ENCODE measurements around the gene SRPK3.
A peak's percentile ranks its signal among the peaks of the same experiment; 100 is the strongest.
"Not testable (repeated sequence)": the region's sequence is repeated elsewhere in the genome, so short reads cannot be mapped to it uniquely, and the experiment has no call there.

Gene SRPK3

DNA sequence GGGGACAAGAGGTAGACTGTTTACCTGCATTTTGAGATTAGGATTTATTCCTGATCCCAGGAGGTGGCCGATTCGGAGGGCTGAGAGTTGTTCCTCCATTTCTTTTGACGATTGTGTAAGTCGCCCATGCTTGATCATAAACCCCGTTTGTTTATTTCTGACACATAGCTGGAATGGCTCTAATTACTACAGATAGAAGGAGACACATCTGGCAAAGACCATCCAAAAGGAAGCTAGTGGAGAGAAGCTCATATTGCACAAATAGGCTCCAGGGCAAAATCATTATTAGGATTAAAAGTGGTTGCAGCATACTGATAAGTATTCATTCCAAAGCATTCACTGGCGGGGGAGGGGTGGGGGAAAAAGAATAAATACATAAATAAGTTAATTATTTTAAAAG, 33.9 kb upstream of the SRPK3 start:
- DNase-seq, result not testable (repeated sequence)

DNA sequence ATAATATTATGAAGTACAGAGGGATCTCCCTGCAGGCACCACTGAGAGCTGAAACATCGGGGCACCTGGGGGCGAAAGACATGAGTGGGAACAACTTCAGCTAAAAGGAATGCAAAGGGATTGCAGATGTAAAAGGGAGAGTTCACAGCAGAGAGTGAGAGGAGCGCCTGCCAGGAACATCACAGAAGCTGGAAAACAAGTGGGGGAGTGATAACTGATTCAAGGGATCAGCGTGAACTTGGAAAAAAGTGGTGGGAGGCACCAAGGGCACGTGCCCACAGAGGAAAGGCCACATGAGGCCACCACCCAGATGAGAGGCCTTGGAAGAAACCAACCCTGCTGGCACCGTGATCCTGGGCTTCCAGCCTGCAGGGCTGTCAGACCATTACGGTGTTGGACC, 31.8 kb upstream of the SRPK3 start:
- not testable (repeated sequence) for DNase-seq

DNA sequence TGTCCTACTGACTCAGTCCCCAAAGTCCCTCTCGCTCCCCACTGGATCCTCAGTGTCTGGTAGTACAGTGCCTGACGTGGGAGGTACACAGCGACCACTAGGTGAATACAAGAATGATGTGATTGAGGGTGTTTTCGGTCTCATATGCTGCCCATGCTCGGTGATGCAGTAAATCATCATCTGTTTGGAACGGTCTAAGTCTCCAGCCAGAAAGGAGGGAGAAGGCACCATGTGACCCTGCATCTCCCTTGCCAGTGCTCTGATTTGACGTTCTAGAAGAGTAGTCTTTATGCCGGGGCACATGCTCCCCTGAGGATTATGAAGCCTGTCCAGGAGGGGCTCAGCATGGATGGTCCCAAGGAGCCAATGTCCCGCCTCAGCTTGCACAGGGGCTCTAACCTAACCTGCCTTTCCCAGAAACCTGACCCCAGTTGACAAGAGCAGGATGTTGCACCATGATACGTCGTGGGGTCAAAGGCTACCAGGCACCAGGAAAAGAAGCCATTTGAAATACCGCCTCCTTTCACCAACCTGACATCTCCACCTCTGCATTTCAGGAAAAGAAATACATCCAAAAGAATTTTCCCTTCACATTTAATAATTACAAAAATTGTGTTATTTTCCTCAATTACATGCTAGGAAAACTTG, 30.6 kb upstream of the SRPK3 start:
- DNase-seq, result no peak

DNA sequence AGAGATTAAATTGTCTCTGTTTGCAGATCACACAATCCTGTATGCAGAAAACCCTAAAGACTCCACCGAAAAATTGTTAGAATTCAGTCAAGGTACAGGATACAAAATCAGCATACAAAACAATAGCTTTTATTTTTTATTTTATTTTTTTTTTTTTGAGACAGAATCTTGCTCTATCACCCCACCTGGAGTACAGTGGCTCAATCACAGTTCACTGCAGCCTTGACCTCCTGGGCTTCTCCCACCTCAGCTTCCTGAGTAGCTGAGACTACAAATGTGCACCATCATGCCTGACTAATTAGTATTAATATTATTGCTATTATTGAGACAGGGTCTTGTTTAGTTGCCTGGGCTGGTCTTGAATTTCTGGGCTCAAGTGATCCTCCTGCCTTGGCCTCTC, 25.7 kb upstream of the SRPK3 start:
- DNase-seq, result no peak

DNA sequence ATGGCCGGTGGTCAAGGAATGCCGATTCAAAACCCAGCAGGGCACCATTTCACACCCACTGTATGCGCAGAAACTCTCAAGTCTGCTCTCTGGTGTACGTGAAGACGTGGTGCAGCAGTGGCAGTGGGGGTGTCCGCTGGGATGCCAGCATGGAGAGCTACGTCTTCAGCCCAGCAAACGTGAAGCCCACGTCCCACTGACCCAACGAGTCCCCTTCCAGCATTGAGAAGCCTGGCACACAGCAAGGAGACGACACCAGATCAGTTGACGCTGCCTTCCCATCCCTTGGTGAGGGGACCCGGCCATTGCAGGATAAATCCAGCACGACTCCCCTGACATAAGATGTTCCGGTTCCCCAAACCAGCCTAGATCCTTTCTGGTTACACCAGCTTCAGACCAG, 19.0 kb upstream of the SRPK3 start:
- DNase-seq, result no peak

DNA sequence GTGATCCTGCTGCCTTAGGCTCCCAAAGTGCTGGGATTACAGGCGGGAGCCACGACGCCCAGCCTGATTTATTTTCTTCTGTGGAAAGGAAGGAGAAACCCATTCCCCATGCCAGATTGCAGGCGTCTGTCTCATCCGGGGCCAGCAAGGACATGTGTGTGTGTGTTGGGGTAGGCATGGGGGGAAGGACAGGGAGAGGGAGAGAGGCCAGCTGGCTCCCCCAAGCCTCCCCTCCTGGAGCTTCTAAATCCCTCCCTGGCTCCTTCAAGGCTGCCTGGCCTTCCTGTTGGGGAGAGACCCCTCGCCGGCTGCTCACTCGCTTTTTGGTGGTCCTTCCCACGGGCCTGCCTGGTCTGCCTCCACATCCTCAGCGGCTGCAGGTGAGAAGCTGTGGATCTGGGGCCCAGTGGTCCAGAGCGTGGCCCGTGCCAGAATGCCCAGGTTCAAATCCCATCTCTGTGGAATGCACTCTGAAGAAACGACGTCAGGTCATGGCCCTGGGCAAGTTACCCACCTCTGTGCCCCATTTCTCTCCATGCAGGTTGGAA, 18.1 kb upstream of the SRPK3 start:
- no peak for DNase-seq

DNA sequence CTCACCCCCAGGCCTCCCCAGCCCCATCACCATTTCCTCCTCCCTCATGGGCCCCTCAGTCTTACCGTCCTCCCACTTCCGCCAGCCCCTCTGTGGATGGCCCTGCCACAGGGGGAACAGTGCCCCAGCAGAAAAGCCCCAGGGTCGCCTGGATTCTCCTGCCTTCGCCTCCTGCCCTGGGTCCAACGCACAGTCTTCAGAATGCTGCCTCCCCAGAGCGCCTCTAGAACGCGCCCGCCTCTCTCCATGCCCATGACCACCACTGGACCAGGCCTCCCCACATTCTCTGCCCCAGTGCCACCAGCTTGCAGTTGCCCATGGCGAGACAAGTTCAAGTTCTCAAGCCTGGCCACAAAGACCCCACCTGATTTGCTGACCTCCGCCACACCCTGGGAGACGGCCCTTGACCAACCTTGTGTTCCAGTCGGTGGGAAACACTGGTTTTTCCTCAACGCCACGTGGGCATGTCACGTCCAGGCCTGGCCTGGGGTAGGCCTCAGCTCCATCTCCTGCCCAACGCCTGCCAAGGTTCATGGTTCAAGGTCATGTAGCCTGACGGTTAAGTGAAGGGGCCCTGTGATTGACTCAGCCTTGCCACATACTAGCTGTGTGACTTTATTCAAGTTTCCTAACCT, 17.4 kb upstream of the SRPK3 start:
- no peak for DNase-seq

DNA sequence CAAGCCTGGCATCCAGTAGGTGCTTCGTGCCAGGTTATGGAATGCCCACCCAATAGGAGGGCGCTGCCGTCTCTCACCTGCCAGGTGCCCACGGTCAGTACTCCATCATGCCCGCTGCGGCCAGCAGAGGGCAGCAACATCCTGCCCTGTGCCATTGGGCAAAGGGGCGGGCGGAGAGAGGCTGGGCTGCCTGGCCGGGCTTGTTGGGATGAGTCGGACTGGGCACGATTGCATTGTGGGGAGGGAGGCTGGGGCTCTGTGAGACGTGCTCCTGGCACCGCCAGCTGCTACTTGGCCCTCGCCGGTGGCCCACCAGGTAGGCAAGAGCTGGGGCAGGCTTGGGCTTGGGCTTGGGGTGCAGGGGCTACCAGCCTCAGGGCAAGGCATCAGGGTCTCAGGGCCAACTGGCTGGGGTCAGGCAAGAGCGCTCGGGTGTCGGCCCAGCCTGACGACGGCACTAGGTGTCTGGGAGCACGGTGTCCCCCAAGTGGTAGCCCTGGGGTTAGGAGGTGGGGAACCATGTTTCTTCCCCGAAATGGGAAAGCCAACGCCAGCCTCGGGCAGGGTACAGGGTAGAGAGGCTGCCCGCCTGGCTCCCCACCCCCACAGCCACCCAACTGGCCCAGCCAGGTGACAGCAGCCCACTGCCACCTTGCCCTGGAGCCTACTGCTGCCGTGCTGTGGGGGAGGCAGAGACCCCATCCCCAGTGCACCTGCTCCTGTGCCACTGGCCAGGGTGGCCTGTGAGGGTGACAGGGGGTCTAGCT, 16.7 kb upstream of the SRPK3 start, which contains the start of gene PLXNB3:
Gene PLXNB3 (plus strand): TSS at position 261 of the 767 bp plus-strand sequence. CDS start 1,287 bp downstream, outside the sequence.
- peak; percentile 77 for DNase-seq

DNA sequence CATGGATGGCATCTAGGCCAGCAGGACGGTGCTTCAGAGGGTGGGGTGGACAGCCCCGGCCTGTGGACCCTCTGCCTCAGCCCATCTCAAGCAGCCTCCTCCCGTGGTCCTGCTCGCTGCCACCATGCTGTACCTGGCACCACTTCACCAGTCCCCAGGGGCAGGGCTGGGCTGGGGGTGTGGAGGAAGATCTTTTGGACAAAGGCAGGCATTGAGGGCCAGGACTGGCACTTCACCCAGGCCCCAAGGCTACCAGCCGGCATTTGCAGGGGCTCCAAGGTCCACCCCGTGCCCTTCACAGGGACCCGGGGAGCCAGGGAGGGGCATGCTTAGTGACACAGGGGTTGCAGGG, 16.1 kb upstream of the SRPK3 start:
- no peak for DNase-seq

DNA sequence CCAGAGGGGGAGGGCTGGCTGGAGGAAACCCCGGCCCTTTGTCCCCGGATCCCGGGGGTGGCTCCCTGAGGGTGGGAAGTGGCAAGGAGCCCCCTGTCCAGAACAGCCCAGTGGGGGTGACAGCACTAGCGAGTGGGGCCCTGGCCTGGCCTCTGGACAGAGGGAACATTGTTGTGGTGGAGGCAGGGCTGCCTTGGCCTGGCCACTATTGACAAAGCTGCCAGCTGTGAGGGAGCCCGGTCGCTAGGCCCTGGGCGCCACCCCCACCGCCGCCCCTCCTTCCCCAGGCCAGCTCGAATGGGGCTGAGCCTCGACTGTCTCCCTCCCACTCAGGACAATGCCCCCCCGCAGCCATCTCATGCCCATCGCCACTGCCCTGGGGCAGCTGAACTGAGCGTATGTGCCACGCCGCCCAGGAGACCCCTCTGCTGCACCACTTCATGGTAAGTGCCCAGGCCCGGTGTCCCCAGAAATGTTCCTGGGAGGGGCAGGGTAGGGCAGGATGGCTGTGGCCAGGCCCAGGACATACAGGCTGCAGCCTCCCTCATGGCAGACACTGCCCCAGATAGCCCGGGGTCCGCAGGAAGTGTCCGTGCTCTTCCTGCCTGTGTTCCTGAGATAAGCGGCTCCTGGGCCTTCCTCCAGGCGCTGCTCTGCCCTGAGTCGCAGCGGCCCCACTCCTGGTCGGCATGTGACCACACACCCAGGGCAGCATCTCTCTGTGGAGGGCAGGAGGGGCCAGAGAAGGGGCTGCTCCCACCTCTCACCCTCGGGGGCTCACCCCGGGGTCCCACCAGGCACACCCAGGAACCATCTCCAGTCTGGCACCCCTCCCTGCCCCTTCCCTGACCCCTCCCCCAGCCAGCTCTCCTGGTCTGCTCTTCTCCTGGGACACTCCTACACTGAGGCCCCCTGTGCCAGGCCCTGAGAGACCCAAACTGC, 15.4 kb upstream of the SRPK3 start:
- no peak for DNase-seq

DNA sequence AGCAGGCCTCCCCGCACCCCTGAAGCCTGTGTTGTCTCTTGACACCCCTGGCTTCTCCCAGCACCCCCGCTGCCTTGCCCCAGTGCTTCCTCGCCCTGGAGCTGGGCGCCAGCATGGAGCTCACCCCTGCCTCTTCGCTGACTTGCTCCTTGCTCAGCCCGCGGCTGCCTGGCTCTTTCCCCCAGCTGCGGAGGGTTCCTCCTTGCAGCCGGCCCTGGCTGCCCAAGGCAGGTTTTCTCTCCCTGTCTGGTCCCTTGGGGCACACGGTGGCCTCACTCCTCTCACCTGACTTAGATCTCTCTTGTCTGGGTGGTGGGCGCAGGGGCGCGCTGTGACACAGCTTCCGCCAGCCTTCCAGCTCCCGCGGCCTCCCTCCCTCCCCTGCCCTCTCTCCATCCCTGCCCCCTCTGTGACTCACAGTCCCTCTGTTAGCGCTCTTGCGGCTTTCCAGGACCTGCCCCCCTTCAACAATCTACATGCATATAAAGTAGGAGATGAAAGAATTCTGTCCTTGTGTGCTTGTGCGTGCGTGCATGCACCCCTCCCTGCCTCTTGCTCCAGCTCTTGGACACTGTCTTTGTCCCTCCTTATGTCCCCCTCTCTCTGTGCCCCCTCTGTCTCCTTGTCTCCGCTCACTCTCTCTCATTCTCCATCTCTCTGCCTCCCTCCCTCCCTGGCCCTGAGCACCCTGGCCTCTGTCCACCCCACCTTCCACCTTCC, 14.6 kb upstream of the SRPK3 start:
- DNase-seq, result no peak

DNA sequence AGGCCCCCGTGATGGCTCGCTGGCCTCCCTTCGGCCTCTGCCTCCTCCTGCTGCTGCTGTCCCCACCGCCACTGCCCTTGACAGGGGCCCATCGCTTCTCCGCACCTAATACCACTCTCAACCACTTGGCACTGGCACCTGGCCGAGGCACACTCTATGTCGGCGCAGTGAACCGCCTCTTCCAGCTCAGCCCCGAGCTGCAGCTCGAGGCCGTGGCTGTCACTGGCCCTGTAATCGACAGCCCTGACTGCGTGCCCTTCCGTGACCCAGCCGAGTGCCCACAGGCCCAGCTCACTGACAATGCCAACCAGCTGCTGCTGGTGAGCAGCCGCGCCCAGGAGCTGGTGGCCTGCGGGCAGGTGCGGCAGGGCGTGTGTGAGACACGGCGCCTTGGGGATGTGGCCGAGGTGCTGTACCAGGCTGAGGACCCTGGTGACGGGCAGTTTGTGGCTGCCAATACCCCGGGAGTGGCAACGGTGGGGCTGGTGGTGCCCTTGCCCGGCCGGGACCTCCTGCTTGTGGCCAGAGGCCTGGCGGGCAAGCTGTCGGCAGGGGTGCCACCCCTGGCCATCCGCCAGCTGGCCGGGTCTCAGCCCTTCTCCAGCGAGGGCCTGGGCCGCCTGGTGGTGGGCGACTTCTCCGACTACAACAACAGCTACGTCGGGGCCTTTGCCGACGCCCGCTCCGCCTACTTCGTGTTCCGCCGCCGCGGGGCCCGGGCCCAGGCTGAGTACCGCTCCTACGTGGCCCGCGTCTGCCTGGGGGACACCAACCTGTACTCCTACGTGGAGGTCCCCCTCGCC, 13.8 kb upstream of the SRPK3 start:
- no peak for DNase-seq

DNA sequence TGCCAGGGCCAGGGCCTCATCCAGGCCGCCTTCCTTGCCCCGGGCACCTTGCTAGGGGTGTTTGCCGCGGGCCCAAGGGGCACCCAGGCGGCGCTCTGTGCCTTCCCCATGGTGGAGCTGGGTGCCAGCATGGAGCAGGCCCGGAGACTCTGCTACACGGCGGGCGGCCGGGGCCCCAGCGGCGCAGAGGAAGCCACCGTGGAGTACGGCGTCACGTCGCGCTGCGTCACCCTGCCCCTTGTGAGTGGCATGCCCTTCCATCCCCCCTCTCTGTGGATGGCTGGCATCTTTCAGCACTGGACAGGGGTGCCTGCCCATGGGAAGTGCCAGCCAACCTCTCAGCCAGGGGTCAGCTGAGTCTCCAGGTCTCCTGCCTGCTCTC, 13.2 kb upstream of the SRPK3 start:
- DNase-seq, result no peak

DNA sequence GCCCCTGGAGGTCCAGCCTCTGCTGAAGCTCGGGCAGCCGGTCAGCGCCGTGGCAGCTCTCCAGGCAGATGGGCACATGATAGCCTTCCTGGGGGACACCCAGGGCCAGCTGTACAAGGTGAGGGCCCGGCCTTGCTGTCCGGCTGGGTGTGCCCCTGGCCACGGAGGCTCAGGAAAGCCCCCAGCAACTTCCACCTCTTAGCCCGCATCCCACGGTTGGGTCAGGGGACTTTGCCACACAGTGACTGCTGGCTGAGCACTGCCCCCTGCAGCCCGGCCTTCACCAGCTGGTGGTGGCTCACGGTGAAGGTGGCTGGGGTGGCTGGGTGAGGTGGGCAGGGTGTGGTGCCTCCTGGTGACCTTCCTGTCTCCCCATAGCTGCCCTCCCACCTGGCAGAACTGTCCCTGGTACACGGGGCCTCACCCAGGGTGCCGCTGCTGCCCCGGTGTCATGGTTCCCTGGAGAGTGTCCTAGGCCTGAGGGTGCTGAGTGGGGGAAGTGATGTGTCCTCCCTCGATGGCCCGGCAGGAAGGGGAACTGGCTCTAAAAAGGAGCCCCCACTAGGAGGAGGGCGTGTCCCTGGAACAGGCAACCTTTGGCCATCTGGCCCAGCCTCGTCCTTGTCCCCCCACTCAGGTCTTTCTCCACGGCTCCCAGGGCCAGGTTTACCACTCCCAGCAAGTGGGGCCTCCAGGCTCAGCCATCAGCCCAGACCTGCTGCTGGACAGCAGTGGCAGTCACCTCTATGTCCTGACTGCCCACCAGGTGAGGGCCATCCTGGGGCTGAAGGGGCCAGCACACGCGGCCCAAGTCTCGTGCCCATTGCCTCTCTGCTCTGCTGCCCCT, 12.3 kb upstream of the SRPK3 start:
- DNase-seq, result no peak

DNA sequence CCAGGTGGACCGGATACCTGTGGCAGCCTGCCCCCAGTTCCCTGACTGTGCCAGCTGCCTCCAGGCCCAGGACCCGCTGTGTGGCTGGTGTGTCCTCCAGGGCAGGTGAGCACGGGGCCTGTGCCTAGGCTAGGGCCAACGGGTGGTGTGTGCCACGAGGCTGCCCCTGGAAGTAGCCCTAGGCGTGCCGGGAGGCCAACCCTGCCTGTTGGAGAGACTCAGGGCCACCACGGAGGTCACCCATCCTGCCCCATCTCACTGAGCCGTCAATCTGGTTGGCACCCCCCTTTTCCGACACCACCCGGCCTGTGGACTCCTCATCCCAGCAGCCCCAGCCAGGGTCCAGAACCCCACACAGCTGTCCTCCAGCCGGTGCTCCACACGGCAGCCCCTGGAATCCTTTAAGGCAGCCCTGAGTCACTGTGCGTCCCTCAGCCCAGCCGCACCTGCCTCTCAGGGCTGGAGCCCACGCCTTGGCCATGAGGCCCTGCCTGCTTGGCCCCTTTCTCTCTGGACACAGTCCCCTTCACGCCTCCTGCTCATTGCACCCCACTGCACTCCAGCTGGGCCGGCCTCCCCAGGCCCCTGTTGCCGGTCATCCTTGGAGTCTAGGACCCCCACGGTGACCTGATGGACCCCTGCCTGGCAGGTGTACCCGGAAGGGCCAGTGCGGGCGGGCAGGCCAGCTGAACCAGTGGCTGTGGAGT, 11.5 kb upstream of the SRPK3 start:
- DNase-seq, result no peak

DNA sequence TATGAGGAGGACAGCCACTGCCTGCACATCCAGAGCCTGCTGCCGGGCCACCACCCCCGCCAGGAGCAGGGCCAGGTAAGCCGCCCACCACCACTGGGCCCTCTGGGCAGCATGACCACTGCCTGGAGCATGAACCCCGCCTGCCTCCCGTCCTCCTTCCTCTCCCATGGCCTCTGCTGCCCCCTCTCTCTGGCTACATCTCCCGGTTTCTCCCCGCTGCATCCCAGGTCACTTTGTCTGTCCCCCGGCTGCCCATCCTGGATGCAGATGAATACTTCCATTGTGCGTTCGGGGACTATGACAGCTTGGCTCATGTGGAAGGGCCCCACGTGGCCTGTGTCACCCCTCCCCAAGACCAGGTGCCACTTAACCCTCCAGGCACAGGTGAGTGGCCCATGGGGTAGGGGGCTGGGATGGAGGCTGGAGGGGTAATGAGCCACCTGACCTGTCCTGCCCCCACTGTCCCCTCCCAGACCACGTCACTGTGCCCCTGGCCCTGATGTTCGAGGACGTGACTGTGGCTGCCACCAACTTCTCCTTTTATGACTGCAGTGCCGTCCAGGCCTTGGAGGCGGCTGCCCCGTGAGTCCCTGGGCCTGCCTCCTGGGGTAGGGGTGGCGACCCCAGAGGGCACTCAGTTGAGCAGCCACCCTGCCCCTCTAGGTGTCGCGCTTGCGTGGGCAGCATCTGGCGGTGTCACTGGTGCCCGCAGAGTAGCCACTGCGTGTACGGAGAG, 10.8 kb upstream of the SRPK3 start:
- no peak for DNase-seq

DNA sequence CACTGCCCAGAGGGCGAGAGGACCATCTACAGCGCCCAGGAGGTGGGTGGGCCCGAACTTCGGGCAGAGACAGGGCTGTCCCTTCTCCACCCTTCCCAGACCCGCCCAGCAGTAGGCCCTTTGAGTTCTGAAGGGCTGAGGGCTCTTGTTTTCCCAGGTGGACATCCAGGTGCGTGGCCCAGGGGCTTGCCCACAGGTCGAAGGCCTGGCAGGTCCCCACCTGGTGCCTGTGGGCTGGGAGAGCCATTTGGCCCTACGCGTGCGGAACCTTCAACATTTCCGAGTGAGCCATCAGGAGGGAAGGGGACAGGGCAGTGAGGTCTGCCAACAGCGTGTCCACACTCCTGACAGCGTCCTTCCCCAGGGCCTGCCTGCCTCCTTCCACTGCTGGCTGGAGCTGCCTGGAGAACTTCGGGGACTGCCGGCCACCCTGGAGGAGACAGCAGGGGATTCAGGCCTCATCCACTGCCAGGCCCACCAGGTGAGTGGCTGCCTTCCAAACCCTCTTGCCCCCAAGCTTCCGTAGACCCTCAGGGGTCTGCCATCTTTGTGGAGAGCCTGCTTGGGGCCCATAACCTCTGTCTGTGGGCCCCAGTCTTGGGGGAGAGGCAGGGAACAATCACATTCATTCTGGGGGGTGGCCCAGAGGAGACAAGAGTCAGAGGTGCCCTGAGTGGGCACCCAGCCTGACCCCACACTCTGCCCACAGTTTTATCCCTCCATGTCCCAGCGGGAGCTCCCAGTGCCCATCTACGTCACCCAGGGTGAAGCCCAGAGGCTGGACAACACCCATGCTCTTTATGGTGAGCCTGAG, 10.0 kb upstream of the SRPK3 start:
- no peak for DNase-seq

Measured in CD4-positive, alpha-beta T cell treated with Interleukin-12 subunit alpha and Interleukin-12 subunit beta, for 1 hour (primary cell).